Sigmoid colon (tissue), 7 donors: ENCODE data around the gene CHIT1. TPM values are rescaled to one million over a fixed set of nuclear protein-coding genes. Genes with fewer than 3 reads are reported as not detected.
"Not testable (repeated sequence)": the region's sequence is repeated elsewhere in the genome, so short reads cannot be mapped to it uniquely, and the experiment has no call there.

Experiments
- DNase-seq: peaks from one replicate; pipeline ENCODE4 v3.0.0-alpha.2; 2019
- H3K27ac ChIP-seq, 4 donors: fragments of 200-600 bp; sonication (generic); one replicate each; pipeline ENCODE4 v1.5.1; 2016 to 2019; ENCODE audit warnings: mild to moderate bottlenecking in 1 of 4
- H3K27me3 ChIP-seq, 3 donors: fragments of 200-600 bp; sonication (generic); one replicate each; pipeline ENCODE4 v1.5.1; 2019; ENCODE audit warnings: mild to moderate bottlenecking in 1 of 3
- H3K36me3 ChIP-seq, 4 donors: fragments of 200-600 bp; sonication (generic); one replicate each; pipeline ENCODE4 v1.5.1; 2016 to 2019
- H3K4me1 ChIP-seq, 4 donors: fragments of 200-600 bp; sonication (generic); one replicate each; pipeline ENCODE4 v1.5.1; 2017 to 2019
- H3K4me3 ChIP-seq, 4 donors: fragments of 200-600 bp; sonication (generic); one replicate each; pipeline ENCODE4 v1.5.1; 2017 to 2019; ENCODE audit warnings: mild to moderate bottlenecking in 2 of 4, moderate library complexity in 1 of 4
- H3K9me3 ChIP-seq, 4 donors: fragments of 200-600 bp in 3 of 4; sonication (generic) in 3 of 4; one replicate each; pipeline versions ENCODE4 v1.5.1 to v1.6.1; 2013 to 2019
- CTCF ChIP-seq, 4 experiments: fragments of 450-650 bp in 3 of 4; fragments of 200-600 bp in 1 of 4; IDR thresholded peaks; one replicate each; pipeline ENCODE4 v1.5.1; 2016 to 2019; ENCODE audit warnings: antibody characterized with exemption in 4 of 4, mild to moderate bottlenecking in 3 of 4, moderate library complexity in 2 of 4
- EP300 ChIP-seq, 4 donors: sonication (generic); formaldehyde crosslinking; IDR thresholded peaks; one replicate each; pipeline ENCODE4 v1.6.1; 2017; ENCODE audit warnings: antibody characterized with exemption in 4 of 4
- POLR2A ChIP-seq, 2 donors: fragments of 450-650 bp; IDR thresholded peaks; one replicate each; pipeline ENCODE4 v1.6.1; 2016; ENCODE audit warnings: antibody characterized with exemption in 2 of 2, mild to moderate bottlenecking in 2 of 2, moderate library complexity in 2 of 2
- POLR2AphosphoS5 ChIP-seq, 4 donors: sonication (generic); formaldehyde crosslinking; IDR thresholded peaks; one replicate each; pipeline ENCODE4 v1.6.1; 2017; ENCODE audit warnings: antibody characterized with exemption in 4 of 4
- WGBS, 2 donors: extraction: QIAGEN DNeasy Blood & Tissue Kit; methylation state at CpG; one replicate each; pipeline ENCODE4 v1.1.7; 2013; 5-methylcytosine and 5-hydroxymethylcytosine counted together
- intact Hi-C: fragments of 100-400 bp; cut with DNase I; formaldehyde crosslinking; loops from one replicate; pipeline ENCODE4 v1.15.1; 2023
- polyA plus RNA-seq, 3 donors: library from polyadenylated mRNA; stranded (reverse); fragments of 200-250 nt; gene quantifications; one replicate each; pipeline ENCODE4 v1.2.3, GENCODE V29; 2013
- total RNA-seq, 4 donors: library from RNA; depleted of rRNA; stranded (reverse); fragments of >200 nt; gene quantifications; one replicate each; pipeline ENCODE4 v1.1.0, GENCODE V29; 2016
- donor health status: healthy with polysubstance abuse.
- donor health status: Bipolar disorder and iron deficiency.
- donor health status: healthy.

CHIT1 gene
- total and polyA plus RNA-seq, 7 donors: 0.98 TPM; not detected in 6

DNA sequence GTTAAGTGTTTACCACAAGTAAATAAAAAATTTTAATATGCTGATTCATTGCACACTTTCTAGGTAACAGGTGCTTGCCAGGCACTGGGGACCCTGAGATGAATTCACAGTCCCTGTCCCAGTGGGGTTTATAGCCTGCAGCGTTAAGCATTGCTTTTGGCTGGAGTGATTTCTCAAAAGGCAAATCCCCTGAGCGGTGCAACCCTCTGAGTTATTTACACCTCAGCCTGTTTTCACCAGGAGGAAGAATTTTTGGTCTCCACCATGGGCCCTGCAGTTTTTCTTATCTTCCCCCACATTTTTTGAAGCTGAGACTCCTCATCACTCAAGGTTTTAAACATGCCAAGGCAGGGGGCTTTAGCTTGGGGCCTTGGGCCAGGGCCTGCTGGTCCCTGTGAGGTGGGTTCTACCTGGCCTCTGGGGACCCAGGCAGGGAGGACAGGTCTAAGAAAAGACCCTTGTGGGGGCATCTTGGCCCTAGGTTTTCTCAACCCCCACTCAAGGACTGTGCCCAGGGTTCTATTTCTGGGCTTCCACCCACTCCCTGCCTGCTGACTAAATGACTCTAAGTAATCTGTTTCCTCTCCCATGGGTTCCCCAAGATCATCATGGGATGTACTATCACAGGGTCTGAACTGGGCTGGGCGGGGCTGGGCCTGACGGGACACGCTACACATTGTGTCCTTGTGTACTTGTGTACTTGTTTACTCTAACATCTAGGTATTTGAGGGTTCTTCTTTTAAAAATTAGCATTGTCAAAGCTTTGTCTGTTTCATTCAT, 10.2 kb upstream of the CHIT1 start:
- no peak overlapping the region for H3K27ac ChIP-seq
- H3K4me1 ChIP-seq: no peaks in the 10 kb centered on the region
- no peaks in the 10 kb centered on the region for H3K27me3 ChIP-seq
- intact Hi-C loops: loop anchor here (10.0 kb wide), 1 partner anchor 1575 kb away; no protein-coding TSS in a partner anchor
- WGBS, 2 donors: 71 to 75% methylated on average over 5 of the region's 5 CpGs
- no peak for DNase-seq
- H3K4me3 ChIP-seq: no peak overlapping the region
- H3K9me3 ChIP-seq: peaks cover 0 to 2% (median 0%) of the 10 kb centered on the region in 4 donors
- TF ChIP-seq POLR2AphosphoS5 (IDR thresholded peaks at IDR 0.05) (no peak), POLR2A (IDR thresholded peaks at IDR 0.05) (no peak), CTCF (IDR thresholded peaks at IDR 0.05) (no peak), EP300 (IDR thresholded peaks at IDR 0.05) (no peak)
- no peaks in the 10 kb centered on the region for H3K36me3 ChIP-seq

DNA sequence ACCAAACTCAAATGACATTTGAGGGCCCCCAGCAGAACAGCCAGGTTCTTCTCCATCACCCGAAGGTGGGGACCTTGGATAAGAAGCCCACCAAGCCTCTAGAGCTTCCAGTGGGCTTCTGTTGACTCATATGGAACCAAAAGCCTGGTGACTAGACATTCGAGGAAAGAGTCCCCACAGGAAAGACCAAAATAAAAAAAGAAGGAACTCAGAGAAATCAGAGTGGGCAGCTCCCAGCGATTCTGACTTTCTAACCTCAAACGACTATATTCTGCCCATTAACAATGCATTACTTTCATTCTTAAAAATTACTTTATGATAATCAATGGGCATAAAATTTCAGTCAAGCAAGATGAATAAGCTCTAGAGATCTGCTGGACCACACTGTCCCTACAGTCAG, 9.6 kb upstream of the CHIT1 start:
- TF ChIP-seq CTCF (IDR thresholded peaks at IDR 0.05) (no peak), POLR2A (IDR thresholded peaks at IDR 0.05) (no peak), EP300 (IDR thresholded peaks at IDR 0.05) (no peak), POLR2AphosphoS5 (IDR thresholded peaks at IDR 0.05) (no peak)
- H3K4me1 ChIP-seq: no peaks in the 10 kb centered on the region
- DNase-seq: no peak
- intact Hi-C loops: loop anchor here (10.0 kb wide), 1 partner anchor 1574 kb away; no protein-coding TSS in a partner anchor
- H3K27me3 ChIP-seq: no peaks in the 10 kb centered on the region
- H3K27ac ChIP-seq: no peak overlapping the region
- H3K36me3 ChIP-seq: no peaks in the 10 kb centered on the region
- H3K9me3 ChIP-seq: peaks cover 0 to 2% (median 0%) of the 10 kb centered on the region in 4 donors
- 52 to 68% methylated on average over 4 of the region's 4 CpGs for WGBS, 2 donors
- no peak overlapping the region for H3K4me3 ChIP-seq

DNA sequence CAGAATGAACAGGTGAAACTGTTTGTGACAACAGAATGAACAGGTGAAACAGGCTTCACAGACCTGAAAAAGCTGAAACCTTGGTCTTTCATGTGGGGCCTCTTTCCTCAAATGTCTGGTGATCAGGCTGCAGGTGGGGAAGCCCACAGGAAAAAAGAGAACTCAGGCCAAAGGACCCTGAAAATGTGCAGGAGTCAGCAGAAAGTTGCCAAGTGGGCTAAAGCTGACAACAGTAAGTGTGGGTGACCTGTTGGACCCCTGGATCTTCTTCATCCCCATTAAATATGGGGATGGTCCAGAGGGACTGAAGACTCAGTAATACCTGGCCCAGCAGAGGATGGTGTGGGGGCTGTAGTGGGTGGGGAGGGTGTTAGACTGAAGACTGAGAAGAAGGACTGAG, 9.1 kb upstream of the CHIT1 start:
- no peak for TF ChIP-seq EP300 (IDR thresholded peaks at IDR 0.05)
- no peak for TF ChIP-seq CTCF (IDR thresholded peaks at IDR 0.05)
- TF ChIP-seq POLR2A (IDR thresholded peaks at IDR 0.05): no peak
- no peak for TF ChIP-seq POLR2AphosphoS5 (IDR thresholded peaks at IDR 0.05)
- H3K4me1 ChIP-seq: no peaks in the 10 kb centered on the region
- no peak for DNase-seq
- intact Hi-C loops: loop anchor here (10.0 kb wide), 1 partner anchor 1574 kb away; no protein-coding TSS in a partner anchor
- H3K27me3 ChIP-seq: no peaks in the 10 kb centered on the region
- H3K4me3 ChIP-seq: no peak overlapping the region
- H3K36me3 ChIP-seq: no peaks in the 10 kb centered on the region
- H3K27ac ChIP-seq: no peak overlapping the region
- peaks cover 0 to 2% (median 0%) of the 10 kb centered on the region in 4 donors for H3K9me3 ChIP-seq

DNA sequence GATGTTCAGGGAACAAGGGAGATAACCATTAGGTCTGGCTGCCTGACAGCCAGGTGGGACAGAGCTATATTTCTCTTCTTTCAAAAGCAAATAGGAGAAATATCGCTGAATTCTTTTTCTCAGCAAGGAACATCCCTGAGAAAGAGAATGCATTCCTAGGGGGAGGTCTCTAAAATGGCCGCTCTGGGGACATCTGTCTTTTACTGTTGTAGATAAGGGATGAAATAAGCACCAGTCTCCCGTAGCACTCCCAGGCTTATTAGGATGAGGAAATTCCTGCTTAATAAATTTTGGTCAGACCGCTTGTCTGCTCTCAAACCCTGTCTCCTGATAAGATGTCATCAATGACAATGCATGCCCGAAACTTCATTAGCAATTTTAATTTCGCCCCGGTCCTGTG, 5.4 kb upstream of the CHIT1 start:
- 85 to 93% methylated on average over 7 of the region's 7 CpGs for WGBS, 2 donors
- H3K36me3 ChIP-seq, H3K4me1 ChIP-seq, H3K27me3 ChIP-seq, H3K27ac ChIP-seq, H3K9me3 ChIP-seq, DNase-seq, H3K4me3 ChIP-seq: not testable (repeated sequence)
- intact Hi-C loops: loop anchor here (10.0 kb wide), 1 partner anchor 1570 kb away; no protein-coding TSS in a partner anchor

- H3K4me3 ChIP-seq: no peak overlapping the region
- TF ChIP-seq POLR2AphosphoS5 (IDR thresholded peaks at IDR 0.05) (no peak), POLR2A (IDR thresholded peaks at IDR 0.05) (no peak), EP300 (IDR thresholded peaks at IDR 0.05) (no peak), CTCF (IDR thresholded peaks at IDR 0.05) (no peak)
- no peaks in the 10 kb centered on the region for H3K27me3 ChIP-seq
- intact Hi-C loops: no loop called here
- no peaks in the 10 kb centered on the region for H3K36me3 ChIP-seq
- WGBS, 2 donors: 69 to 73% methylated on average over 4 of the region's 4 CpGs
- H3K9me3 ChIP-seq: no peaks in the 10 kb centered on the region
- no peak overlapping the region for H3K27ac ChIP-seq
- DNase-seq: no peak
- H3K4me1 ChIP-seq: no peaks in the 10 kb centered on the region
Measured at GRCh38 chr1:203228670-203229069, 803 bp downstream of the CHIT1 start.
